K562 (cell line): ENCODE results near the gene HOXB8. TPM values are rescaled to one million over a fixed set of nuclear protein-coding genes. Genes with fewer than 3 reads are reported as not detected.

ENCODE experiments used
- ATAC-seq: fragments of 200-7000 bp; cut with Tn5 transposase; 3 replicates; pipeline ENCODE4 v1.9.1; 2020; ENCODE audit warnings: moderate library complexity
- BruUV-seq: library from RNA; stranded (reverse); fragments of 400-500 nt; replicated peaks from 2 replicates; lab custom pipeline; 2021; lab: Mats Ljungman, UMichigan
- CTCF ChIA-PET: fragments of 300-600 bp; formaldehyde crosslinking; extraction: SDS; loops from one replicate; lab custom pipeline; 2021; ENCODE audit warnings: low intra/inter-chr PET ratio; lab: Yijun Ruan, JAX
- POLR2A ChIA-PET: fragments of 300-600, 350-650 bp; sonication (Branson Sonifier 250); formaldehyde crosslinking; extraction: SDS; loops from one replicate; lab custom pipeline; 2021; ENCODE audit warnings: antibody characterized with exemption, inconsistent platforms; lab: Yijun Ruan, JAX
- DNase-seq, 4 experiments: peaks; one replicate each; pipeline versions ENCODE4 v3.0.0 to v3.0.0-alpha.2; 2011 to 2018; ENCODE audit warnings: low spot score in 3 of 4, mixed read lengths in 3 of 4; ENCODE audit errors: extremely low read depth in 1 of 4
- FAIRE-seq: peaks from 2 replicates; lab custom pipeline; 2011; peaks lifted over from hg19 to GRCh38; lab: Jason Lieb, UNC
- H2AFZ ChIP-seq: 2 replicates; pipeline ENCODE4 v1.6.0; 2011; ENCODE audit warnings: low read depth, low read length, control low read depth, inconsistent platforms
- H3K27ac ChIP-seq: fragments of 200-600 bp; 3 replicates; pipeline ENCODE4 v1.8.0; 2011; ENCODE audit warnings: low read depth, mild to moderate bottlenecking, control low read depth, inconsistent platforms, low read length, moderate library complexity, mixed read lengths; ENCODE audit errors: extremely low read depth
- H3K27me3 ChIP-seq, 2 experiments: fragments of 300-600 bp in 1 of 2; 2 replicates in 1 of 2; 3 replicates in 1 of 2; pipeline versions ENCODE4 v1.6.0 to v1.8.0; 2011; ENCODE audit warnings: inconsistent platforms in 2 of 2, low read length in 2 of 2, mild to moderate bottlenecking in 1 of 2, mixed read lengths in 1 of 2, moderate library complexity in 1 of 2; ENCODE audit not compliant: control insufficient read depth in 2 of 2, insufficient read depth in 2 of 2
- H3K36me3 ChIP-seq: fragments of 300-600 bp; 3 replicates; pipeline ENCODE4 v1.8.0; 2011; ENCODE audit warnings: mild to moderate bottlenecking, low read length, inconsistent platforms; ENCODE audit not compliant: control insufficient read depth, insufficient read depth
- H3K4me1 ChIP-seq, 2 experiments: fragments of 200-600 bp in 1 of 2; replicated peaks in 1 of 2; 2 replicates in 1 of 2; 3 replicates in 1 of 2; pipeline versions ENCODE4 v1.5.1 to v1.8.0; 2011; ENCODE audit warnings: inconsistent platforms in 2 of 2, low read length in 2 of 2, mild to moderate bottlenecking in 1 of 2, mixed read lengths in 1 of 2, moderate library complexity in 1 of 2; ENCODE audit not compliant: control insufficient read depth in 2 of 2, insufficient read depth in 2 of 2
- H3K4me2 ChIP-seq: 2 replicates; pipeline ENCODE4 v1.6.1; 2011; ENCODE audit warnings: low read length, control low read depth, inconsistent platforms, mixed read lengths; ENCODE audit not compliant: insufficient read depth
- H3K4me3 ChIP-seq: fragments of 200-600 bp; sonication (generic), shearing (Covaris generic); 2 replicates; pipeline ENCODE4 v1.5.1; 2016; ENCODE audit warnings: control low read depth, inconsistent platforms
- H3K79me2 ChIP-seq: fragments of 200-600 bp; 3 replicates; pipeline ENCODE4 v1.8.0; 2011; ENCODE audit warnings: low read length, inconsistent platforms; ENCODE audit not compliant: control insufficient read depth, insufficient read depth
- H3K9ac ChIP-seq, 2 experiments: 2 replicates each; pipeline versions ENCODE4 v1.6.0 to v1.6.1; 2011; ENCODE audit warnings: low read depth in 2 of 2, low read length in 2 of 2, control low read depth in 1 of 2, inconsistent platforms in 1 of 2, mild to moderate bottlenecking in 1 of 2, mixed read lengths in 1 of 2; ENCODE audit not compliant: insufficient read depth in 1 of 2
- H3K9me1 ChIP-seq: one replicate; pipeline ENCODE4 v1.6.0; 2011; ENCODE audit warnings: inconsistent platforms, mild to moderate bottlenecking, low read length, moderate library complexity; ENCODE audit not compliant: control insufficient read depth, insufficient read depth
- H3K9me3 ChIP-seq: replicated peaks from 2 replicates; pipeline ENCODE4 v1.5.1; 2011; ENCODE audit warnings: low read depth, low read length, inconsistent platforms; ENCODE audit not compliant: control insufficient read depth, insufficient read depth
- H4K20me1 ChIP-seq: replicated peaks from 2 replicates; pipeline ENCODE4 v1.6.1; 2011; ENCODE audit warnings: low read length, inconsistent platforms, mixed read lengths; ENCODE audit not compliant: control insufficient read depth, insufficient read depth
- CTCFL ChIP-seq: IDR thresholded peaks from 2 replicates; pipeline ENCODE4 v1.6.1; 2011; ENCODE audit warnings: borderline replicate concordance, low read depth, mild to moderate bottlenecking, moderate library complexity, low read length; ENCODE audit not compliant: insufficient read depth, poor library complexity, severe bottlenecking
- HDAC3 ChIP-seq: fragments of 450-650 bp; IDR thresholded peaks from 2 replicates; pipeline ENCODE4 v1.6.1; 2018; ENCODE audit warnings: borderline replicate concordance, mild to moderate bottlenecking, moderate library complexity; ENCODE audit not compliant: partially characterized antibody
- HLTF ChIP-seq: fragments of 450-650 bp; IDR thresholded peaks from 2 replicates; pipeline ENCODE4 v1.6.1; 2016
- KDM2B ChIP-seq: fragments of 250-450 bp; sonication (Bioruptor Pico); IDR thresholded peaks from 2 replicates; pipeline ENCODE4 v1.8.0; 2021; ENCODE audit warnings: mild to moderate bottlenecking, moderate library complexity
- MYBL2 ChIP-seq, 2 experiments: fragments of 450-650 bp in 1 of 2; sonication (generic) in 1 of 2; formaldehyde crosslinking in 1 of 2; IDR thresholded peaks; 2 replicates each; pipeline versions ENCODE4 v1.6.1 to v1.8.1; 2017 to 2022; ENCODE audit warnings: borderline replicate concordance in 1 of 2, inconsistent platforms in 1 of 2, low read depth in 1 of 2, mild to moderate bottlenecking in 1 of 2, missing genetic modification reagents in 1 of 2, moderate library complexity in 1 of 2
- NFIC ChIP-seq: fragments of 450-650 bp; IDR thresholded peaks from 2 replicates; pipeline ENCODE4 v1.6.1; 2017; ENCODE audit warnings: mild to moderate bottlenecking, inconsistent platforms
- NR1H2 ChIP-seq: sonication (generic); formaldehyde crosslinking; IDR thresholded peaks from 2 replicates; pipeline ENCODE4 v1.4.0; 2020; ENCODE audit warnings: mild to moderate bottlenecking, missing genetic modification reagents
- NR3C1 ChIP-seq: sonication (generic); formaldehyde crosslinking; IDR thresholded peaks from 2 replicates; pipeline ENCODE4 v1.8.1; 2022; ENCODE audit warnings: missing genetic modification reagents
- PHF21A ChIP-seq: fragments of 450-650 bp; IDR thresholded peaks from 2 replicates; pipeline ENCODE4 v1.6.1; 2017; ENCODE audit warnings: low read depth, borderline replicate concordance
- PHTF2 ChIP-seq: fragments of 250-450 bp; sonication (Bioruptor Pico); IDR thresholded peaks from 2 replicates; pipeline ENCODE4 v1.5.0; 2021; ENCODE audit warnings: mild to moderate bottlenecking
- RBM14 ChIP-seq: fragments of 200-400 bp; formaldehyde crosslinking; IDR thresholded peaks from 2 replicates; pipeline ENCODE4 v1.6.1; 2018; ENCODE audit warnings: low read depth, mild to moderate bottlenecking, low read length, moderate library complexity, borderline replicate concordance; ENCODE audit not compliant: insufficient read depth
- SLC30A9 ChIP-seq: fragments of 250-450 bp; sonication (Bioruptor Pico); IDR thresholded peaks from 2 replicates; pipeline ENCODE4 v1.8.0; 2022; ENCODE audit warnings: mild to moderate bottlenecking, moderate library complexity
- YBX1 ChIP-seq: fragments of 450-650 bp; IDR thresholded peaks from 2 replicates; pipeline ENCODE4 v1.7.1; 2016; ENCODE audit warnings: mild to moderate bottlenecking
- ZNF134 ChIP-seq: fragments of 250-450 bp; sonication (Bioruptor Pico); conservative IDR thresholded peaks from 2 replicates; pipeline ENCODE4 v1.4.0; 2020
- ZNF274 ChIP-seq: IDR thresholded peaks from 2 replicates; pipeline ENCODE4 v1.6.1; 2011; ENCODE audit warnings: low read depth, mild to moderate bottlenecking, low read length, moderate library complexity, borderline replicate concordance
- in situ Hi-C: fragments of 300-500 bp; cut with MboI; formaldehyde crosslinking; loops from 4 replicates; pipeline ENCODE4 v1.15.0; 2018; ENCODE audit warnings: inconsistent platforms, mixed read lengths
- intact Hi-C: fragments of 100-400 bp; cut with micrococcal nuclease; formaldehyde crosslinking; loops from 2 replicates; pipeline ENCODE4 v1.14.2; 2022
- polyA plus RNA-seq, 8 experiments: library from polyadenylated mRNA; depleted of rRNA in 4 of 8; stranded (reverse) in 5 of 8; unstranded in 3 of 8; fragments of >200 nt; fragmentation: Nextera tagmentation in 2 of 8; fragmentation: Illumina TruSeq in 1 of 8; extraction: Ambion mirVana in 2 of 8; extraction: Trizol in 1 of 8; gene quantifications; 2 replicates each; pipeline versions ENCODE4 v1.2.1 to v1.2.3, GENCODE V29; 2011 to 2014; ENCODE audit warnings: inconsistent platforms in 1 of 8, missing spikeins in 1 of 8
- total RNA-seq, 7 experiments: library from RNA; depleted of rRNA in 6 of 7; stranded (reverse); fragments of >200 nt in 6 of 7; fragmentation: Illumina TruSeq in 2 of 7; extraction: Trizol in 2 of 7; gene quantifications; 2 replicates each; pipeline versions ENCODE4 v1.2.1 to v1.2.3, GENCODE V29; 2011 to 2021; ENCODE audit warnings: low replicate concordance in 1 of 7
- TF ChIP-seq, protein P1 (sequence below): sonication (generic); formaldehyde crosslinking; IDR thresholded peaks from 2 replicates; pipeline ENCODE4 v1.8.0; 2022; ENCODE audit warnings: missing genetic modification reagents, mild to moderate bottlenecking, borderline replicate concordance
- TF ChIP-seq, protein P2 (sequence below): fragments of 450-650 bp; formaldehyde crosslinking; IDR thresholded peaks from 2 replicates; pipeline ENCODE4 v1.4.0; 2022; ENCODE audit warnings: missing genetic modification characterization

The HOXB8 gene
- total and polyA plus RNA-seq, 9 of the 15 experiments (the other 6 are each of a cell fraction or from before 2014, with no cell fraction given): 0.52 to 23.8 (median 3.6) TPM

- TF ChIP-seq CTCFL: no peak
- TF ChIP-seq RBM14: no peak
- no peak for TF ChIP-seq HDAC3
- no peak for TF ChIP-seq PHF21A
- no peak for TF ChIP-seq NR1H2
Observed at GRCh38 chr17:48644159-48644558, 29.1 kb upstream of the HOXB8 start (continued).

GRCh38 chr17:48643697-48644012 lies 28.6 kb upstream of the HOXB8 start:
- Histone ChIP-seq H3K27me3 (no peaks in the 10 kb centered on the region), H3K9ac (no peak overlapping the region), H3K4me2 (no peak overlapping the region), H3K9me3 (no peaks in the 10 kb centered on the region), H3K27ac (no peak overlapping the region), H3K79me2 (peaks cover 41% of the 10 kb centered on the region), H3K4me3 (no peak overlapping the region), H4K20me1 (no peaks in the 10 kb centered on the region), H3K36me3 (no peaks in the 10 kb centered on the region), H2AFZ (no peak overlapping the region), H3K4me1 (peaks cover 26 to 44% of the 10 kb centered on the region in 2 experiments; a peak in 4 of 5 replicates), H3K9me1 (peaks cover 4% of the 10 kb centered on the region)
- intact Hi-C loops: no loop called here
- no peak for ATAC-seq
- no peak for DNase-seq
- BruUV-seq: no TSS peak
- in situ Hi-C loops: no loop called here
- ChIA-PET POLR2A (interaction anchor here (1.2 to 5.1 kb wide), 4 partner anchors 11 to 28 kb away, joined by 3 to 14 read pairs (median 6); partner anchors contain the start of gene HOXB9), CTCF (interaction anchor here (0.6 to 0.7 kb wide), 2 partner anchors 317 to 796 kb away, joined by 3 read pairs; no protein-coding TSS in a partner anchor)
- peak; percentile 54 for FAIRE-seq
- no peak for TF ChIP-seq PHTF2 (CRISPR knock-in tag)
- TF ChIP-seq ZNF274: no peak
- no peak for TF ChIP-seq SLC30A9 (CRISPR knock-in tag)
- no peak for TF ChIP-seq HLTF
- TF ChIP-seq, protein P1, sequence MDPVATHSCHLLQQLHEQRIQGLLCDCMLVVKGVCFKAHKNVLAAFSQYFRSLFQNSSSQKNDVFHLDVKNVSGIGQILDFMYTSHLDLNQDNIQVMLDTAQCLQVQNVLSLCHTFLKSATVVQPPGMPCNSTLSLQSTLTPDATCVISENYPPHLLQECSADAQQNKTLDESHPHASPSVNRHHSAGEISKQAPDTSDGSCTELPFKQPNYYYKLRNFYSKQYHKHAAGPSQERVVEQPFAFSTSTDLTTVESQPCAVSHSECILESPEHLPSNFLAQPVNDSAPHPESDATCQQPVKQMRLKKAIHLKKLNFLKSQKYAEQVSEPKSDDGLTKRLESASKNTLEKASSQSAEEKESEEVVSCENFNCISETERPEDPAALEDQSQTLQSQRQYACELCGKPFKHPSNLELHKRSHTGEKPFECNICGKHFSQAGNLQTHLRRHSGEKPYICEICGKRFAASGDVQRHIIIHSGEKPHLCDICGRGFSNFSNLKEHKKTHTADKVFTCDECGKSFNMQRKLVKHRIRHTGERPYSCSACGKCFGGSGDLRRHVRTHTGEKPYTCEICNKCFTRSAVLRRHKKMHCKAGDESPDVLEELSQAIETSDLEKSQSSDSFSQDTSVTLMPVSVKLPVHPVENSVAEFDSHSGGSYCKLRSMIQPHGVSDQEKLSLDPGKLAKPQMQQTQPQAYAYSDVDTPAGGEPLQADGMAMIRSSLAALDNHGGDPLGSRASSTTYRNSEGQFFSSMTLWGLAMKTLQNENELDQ (CRISPR knock-in tag): no peak
- TF ChIP-seq MYBL2 (IDR thresholded peaks at IDR 0.05; ENCODE audit: low read depth): no peak
- no peak for TF ChIP-seq MYBL2 (CRISPR knock-in tag; IDR thresholded peaks at IDR 0.05; ENCODE audit: borderline replicate concordance)
- no peak for TF ChIP-seq NFIC
- TF ChIP-seq YBX1: no peak
- TF ChIP-seq NR3C1 (CRISPR knock-in tag): no peak
- TF ChIP-seq KDM2B (CRISPR knock-in tag): no peak
- TF ChIP-seq, protein P2, sequence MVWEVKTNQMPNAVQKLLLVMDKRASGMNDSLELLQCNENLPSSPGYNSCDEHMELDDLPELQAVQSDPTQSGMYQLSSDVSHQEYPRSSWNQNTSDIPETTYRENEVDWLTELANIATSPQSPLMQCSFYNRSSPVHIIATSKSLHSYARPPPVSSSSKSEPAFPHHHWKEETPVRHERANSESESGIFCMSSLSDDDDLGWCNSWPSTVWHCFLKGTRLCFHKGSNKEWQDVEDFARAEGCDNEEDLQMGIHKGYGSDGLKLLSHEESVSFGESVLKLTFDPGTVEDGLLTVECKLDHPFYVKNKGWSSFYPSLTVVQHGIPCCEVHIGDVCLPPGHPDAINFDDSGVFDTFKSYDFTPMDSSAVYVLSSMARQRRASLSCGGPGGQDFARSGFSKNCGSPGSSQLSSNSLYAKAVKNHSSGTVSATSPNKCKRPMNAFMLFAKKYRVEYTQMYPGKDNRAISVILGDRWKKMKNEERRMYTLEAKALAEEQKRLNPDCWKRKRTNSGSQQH (CRISPR knock-in tag): no peak
- no peak for TF ChIP-seq ZNF134 (CRISPR knock-in tag)
